Brain pericyte (primary cell): Measurements from ENCODE around the gene RRH.
"Not testable (repeated sequence)": the region's sequence is repeated elsewhere in the genome, so short reads cannot be mapped to it uniquely, and the experiment has no call there.

Experiments
- DNase-seq: peaks from one replicate; pipeline ENCODE4 v3.0.0-alpha.2; 2012; ENCODE audit warnings: low read depth, low spot score

The RRH gene

GRCh38 chr4:109827672-109828071, at the start of gene RRH:
Gene RRH (plus strand): TSS chr4:109827972. CDS start chr4:109828028, 56 bp downstream.
- no peak for DNase-seq

GRCh38 chr4:109782092-109782491, 45.7 kb upstream of the RRH start:
- DNase-seq: not testable (repeated sequence)

DNA sequence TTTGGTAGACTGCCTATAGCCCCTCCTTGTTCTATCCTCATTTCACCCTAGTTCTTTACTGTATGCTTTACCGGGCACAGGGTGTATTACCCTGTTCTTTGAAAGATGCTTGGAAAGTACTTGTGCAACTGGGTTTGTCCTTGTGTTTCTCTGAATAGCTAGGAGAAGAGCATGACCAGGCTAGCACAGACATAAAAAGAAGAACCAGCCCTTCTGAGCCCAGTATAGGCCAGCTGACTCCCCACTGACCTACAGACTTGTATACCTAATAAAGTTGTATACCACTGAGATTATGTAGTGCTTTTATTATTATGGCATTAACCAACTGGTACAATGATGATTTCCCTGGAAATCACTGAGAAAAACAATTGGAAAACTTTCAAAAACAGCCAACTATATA, 40.9 kb upstream of the RRH start:
- no peak for DNase-seq

- DNase-seq: no peak
These were observed 40.0 kb upstream of the RRH start for GRCh38 chr4:109787807-109788206.

- no peak for DNase-seq
These were observed 32.7 kb upstream of the RRH start for GRCh38 chr4:109795059-109795458.

- no peak for DNase-seq
These were observed 28.9 kb upstream of the RRH start for GRCh38 chr4:109798866-109799265.

GRCh38 chr4:109801099-109801789, 26.5 kb upstream of the RRH start:
- no peak for DNase-seq

GRCh38 chr4:109801895-109802319, 25.9 kb upstream of the RRH start, which contains the start of gene CFI:
Gene CFI (minus strand): TSS chr4:109801999. CDS start chr4:109801971, 28 bp downstream.
- DNase-seq: no peak

- DNase-seq: no peak
These were observed 23.7 kb upstream of the RRH start for GRCh38 chr4:109803924-109804571.

DNA sequence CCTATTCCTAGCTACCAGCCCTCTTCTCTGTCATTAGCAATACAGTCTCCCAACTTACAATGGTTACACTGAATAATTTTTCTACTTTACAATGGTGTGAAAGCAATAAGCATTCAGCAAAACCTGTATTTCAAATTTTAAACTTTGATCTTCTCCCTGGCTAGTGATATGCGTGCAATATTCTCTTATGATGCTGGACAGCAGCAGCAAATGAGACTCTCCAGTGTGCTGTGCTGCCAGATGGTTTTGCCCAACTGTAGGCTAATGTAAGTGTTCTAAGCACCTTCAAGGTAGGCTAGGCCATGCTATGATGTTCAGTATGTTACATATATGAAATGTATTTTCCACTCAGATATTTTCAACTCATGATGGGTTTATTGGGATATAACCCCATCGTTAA, 18.1 kb upstream of the RRH start:
- no peak for DNase-seq

DNA sequence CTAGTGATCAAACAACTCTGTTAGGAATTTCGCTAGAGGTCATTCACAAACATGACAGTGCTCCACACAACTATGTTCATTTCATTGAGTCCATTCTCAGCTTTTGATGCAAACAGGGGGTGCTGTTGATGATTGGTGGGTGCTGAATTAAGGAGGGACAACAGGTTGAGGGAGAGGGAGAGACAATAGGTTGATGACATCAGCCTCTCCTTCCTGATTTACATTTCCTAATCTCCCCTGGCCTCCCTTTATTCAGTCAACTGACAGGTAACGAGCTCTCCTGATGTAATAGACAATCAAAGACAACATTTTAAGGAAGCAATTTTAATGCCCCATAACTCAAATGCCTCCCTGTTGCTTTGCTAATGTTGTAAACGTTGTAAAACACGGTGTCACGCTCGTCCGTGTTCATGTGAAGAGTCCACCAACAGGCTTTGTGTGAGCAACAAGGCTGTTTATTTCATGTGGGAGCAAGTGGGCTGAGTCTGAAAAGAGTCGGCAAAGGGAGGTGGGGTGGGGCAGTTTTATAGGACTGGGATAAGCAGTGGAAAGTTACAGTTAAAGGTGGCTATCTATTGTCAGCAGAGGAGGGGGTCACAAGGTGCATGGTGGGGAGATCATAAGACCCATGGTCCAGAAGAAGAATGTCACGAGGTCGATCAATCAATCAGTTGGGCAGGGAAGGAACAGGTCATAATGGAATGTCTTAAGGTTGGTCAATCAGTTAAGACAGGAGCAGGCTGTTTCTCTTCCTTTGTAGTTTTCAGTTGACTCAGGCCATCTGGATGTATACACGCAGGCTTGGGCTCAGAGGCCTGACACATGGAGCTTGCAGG, 17.0 kb upstream of the RRH start:
- DNase-seq: no peak

DNA sequence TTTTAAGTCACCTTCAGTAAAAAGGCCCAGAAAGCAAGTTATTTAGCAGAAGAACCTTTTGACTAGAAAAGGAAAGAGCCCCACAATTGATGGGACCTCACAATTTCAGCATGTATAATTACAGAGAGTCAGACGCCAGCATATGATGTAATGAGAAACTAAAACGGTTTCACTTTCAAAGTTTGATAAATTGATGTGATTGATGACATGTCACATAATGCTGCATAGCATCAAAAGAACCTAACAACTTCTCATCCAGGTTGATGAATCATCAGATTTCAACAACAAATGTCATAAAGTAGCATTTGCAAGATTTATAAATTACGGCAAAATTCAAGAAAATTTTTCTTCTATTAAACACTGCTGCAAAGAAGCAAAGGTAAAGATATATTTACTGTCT, 16.1 kb upstream of the RRH start:
- no peak for DNase-seq

GRCh38 chr4:109815151-109816081, 12.4 kb upstream of the RRH start, which contains the start of gene GAR1:
Gene GAR1 (plus strand): TSS chr4:109815762. CDS start chr4:109816165, 403 bp downstream.
- DNase-seq: peak; percentile 68

DNA sequence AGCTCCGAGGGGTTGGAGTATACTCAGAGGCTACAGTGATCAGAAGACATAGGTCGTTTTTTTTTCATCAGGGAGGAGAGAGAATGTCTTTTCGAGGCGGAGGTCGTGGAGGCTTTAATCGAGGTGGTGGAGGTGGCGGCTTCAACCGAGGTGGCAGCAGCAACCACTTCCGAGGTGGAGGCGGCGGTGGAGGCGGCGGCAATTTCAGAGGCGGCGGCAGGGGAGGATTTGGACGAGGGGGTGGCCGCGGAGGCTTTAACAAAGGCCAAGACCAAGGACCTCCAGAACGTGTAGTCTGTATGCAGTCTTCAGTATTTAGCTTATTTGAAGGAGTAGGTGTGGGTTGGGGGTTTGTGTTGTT, 11.7 kb upstream of the RRH start:
- DNase-seq: no peak

DNA sequence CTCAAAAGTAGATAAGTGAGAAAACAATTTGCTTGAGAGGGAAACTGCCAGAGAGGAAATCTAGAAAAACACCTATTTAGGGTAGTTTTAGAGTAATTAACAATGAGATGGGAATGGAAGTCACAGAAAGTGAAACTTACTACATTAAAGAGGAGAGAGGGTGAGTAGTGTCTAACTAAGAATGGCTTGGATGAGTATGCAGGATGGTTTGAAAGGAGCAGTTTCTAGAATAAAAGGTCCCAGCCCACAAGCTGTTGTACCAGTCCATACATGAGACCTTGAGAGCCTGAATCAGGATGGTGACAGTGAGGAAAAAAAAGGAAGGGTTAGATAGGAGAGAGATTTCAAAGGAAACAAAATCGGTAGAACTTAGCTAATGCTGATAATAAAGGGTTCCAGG, 10.9 kb upstream of the RRH start:
- DNase-seq: no peak

DNA sequence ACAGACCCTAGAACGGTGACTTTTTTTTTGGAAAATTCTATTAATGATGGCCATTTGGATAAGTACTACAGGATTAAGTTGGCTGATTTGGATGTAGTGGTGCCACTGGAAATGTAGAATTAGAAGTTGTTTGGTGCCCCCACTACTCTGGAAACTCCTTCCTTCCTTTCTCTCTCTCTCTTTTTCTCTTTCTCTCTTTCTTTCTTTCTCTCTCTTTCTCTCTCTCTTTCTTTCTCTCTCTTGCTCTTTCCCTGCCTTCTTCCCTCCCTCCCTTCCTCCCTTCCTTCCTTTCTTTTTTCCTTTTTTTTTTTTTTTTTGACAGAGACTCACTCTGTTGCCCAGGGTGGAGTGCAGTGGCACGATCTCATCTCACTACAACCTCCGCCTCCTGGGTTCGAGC, 9.5 kb upstream of the RRH start:
- no peak for DNase-seq

DNA sequence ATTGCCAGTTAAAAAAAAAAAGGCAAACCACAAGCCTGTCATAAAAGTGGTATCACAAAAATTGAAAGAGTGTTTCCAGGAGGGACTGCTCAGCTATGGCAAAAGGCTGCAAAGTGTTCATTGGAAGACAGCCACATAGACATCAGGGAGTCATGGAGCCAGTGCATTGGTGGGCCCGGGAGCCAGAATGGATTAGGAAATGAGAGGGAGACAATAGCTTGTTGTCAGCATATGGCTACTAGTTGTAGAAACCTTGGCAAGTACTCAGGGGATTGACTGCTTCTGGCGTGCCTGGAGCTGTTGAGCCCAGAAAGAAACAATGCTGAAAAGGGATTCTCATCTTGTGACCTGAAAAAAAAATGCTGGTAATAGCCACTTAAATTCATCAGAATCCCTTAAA, 7.2 kb upstream of the RRH start:
- no peak for DNase-seq

- no peak for DNase-seq
These were observed 6.6 kb upstream of the RRH start for GRCh38 chr4:109821185-109821584.

DNA sequence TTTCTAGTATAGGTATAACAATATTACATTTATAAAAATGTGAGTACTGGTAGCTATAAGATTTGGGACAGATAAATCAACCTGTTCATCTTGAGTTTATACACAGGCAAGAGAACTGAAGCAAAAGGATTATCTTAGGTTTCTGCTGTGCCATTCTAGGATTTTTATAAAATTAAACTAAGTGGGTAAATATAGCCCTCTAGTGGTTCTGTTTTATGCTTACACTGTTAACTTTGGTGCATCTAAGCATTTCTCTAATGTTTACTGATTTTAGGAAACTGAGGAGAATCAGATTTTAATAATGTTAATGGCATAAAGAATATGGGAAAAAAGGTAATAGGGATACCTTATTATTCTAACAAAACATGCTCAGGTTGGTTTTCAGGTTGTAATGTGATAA, 1.1 kb upstream of the RRH start:
- DNase-seq: no peak

DNA sequence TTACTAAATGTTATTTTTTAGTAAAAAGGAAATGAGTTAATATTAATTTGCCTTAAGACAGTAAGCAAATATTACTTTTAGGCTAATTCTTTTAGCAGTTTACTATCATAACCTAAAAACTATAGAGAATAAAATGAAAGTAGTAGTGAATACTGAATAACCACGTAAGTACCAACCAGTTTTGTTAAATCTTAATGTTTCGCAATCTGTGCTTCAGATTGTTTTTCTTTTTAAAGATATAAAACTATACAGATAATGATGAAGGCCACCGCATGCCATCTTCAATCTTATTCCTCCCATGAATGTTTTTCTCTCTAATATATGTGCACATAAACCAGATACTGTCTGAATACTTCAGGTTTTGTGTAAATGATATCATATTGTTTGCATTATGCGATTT, 6.0 kb downstream of the RRH start:
- DNase-seq: no peak

- no peak for DNase-seq
These were observed 9.2 kb downstream of the RRH start for GRCh38 chr4:109836985-109837384.
